HG02588 (cell line): Measurements from ENCODE around the gene KBTBD12.

Source experiments
- ATAC-seq: cut with Tn5 transposase; IDR thresholded peaks from one replicate; pipeline ENCODE4 v1.9.1; 2021; ENCODE audit warnings: mild to moderate bottlenecking, moderate library complexity; ENCODE audit not compliant: unreplicated experiment

The KBTBD12 gene

GRCh38 chr3:127984241-127984975, 69.4 kb downstream of the KBTBD12 start:
- ATAC-seq: no peak

GRCh38 chr3:127985216-127985615, 70.2 kb downstream of the KBTBD12 start:
- ATAC-seq: no peak

GRCh38 chr3:127985655-127986225, 70.7 kb downstream of the KBTBD12 start:
- ATAC-seq: no peak

GRCh38 chr3:127986803-127987202, 71.8 kb downstream of the KBTBD12 start:
- ATAC-seq: no peak

GRCh38 chr3:127987309-127987995, 72.4 kb downstream of the KBTBD12 start:
- no peak for ATAC-seq

GRCh38 chr3:127988770-127989557, 73.9 kb downstream of the KBTBD12 start:
- ATAC-seq: no peak

- ATAC-seq: no peak
Measured at GRCh38 chr3:127990051-127990450, 75.0 kb downstream of the KBTBD12 start.

- no peak for ATAC-seq
Measured at GRCh38 chr3:127990461-127990860, 75.4 kb downstream of the KBTBD12 start.

GRCh38 chr3:127991251-127991650, 76.2 kb downstream of the KBTBD12 start:
- no peak for ATAC-seq

- ATAC-seq: no peak
Measured at GRCh38 chr3:127991681-127992080, 76.6 kb downstream of the KBTBD12 start.

- ATAC-seq: no peak
Measured at GRCh38 chr3:127992127-127992526, 77.1 kb downstream of the KBTBD12 start.

GRCh38 chr3:127994011-127994410, 79.0 kb downstream of the KBTBD12 start:
- no peak for ATAC-seq

- ATAC-seq: no peak
Measured at GRCh38 chr3:127997016-127997415, 82.0 kb downstream of the KBTBD12 start.

GRCh38 chr3:127997961-127998360, 82.9 kb downstream of the KBTBD12 start:
- no peak for ATAC-seq

- ATAC-seq: no peak
Measured at GRCh38 chr3:127998596-127998995, 83.6 kb downstream of the KBTBD12 start.

GRCh38 chr3:127999509-128000106, 84.6 kb downstream of the KBTBD12 start:
- no peak for ATAC-seq

GRCh38 chr3:128001576-128001975, 86.5 kb downstream of the KBTBD12 start:
- ATAC-seq: no peak

- no peak for ATAC-seq
Measured at GRCh38 chr3:128004661-128005060, 89.6 kb downstream of the KBTBD12 start.

GRCh38 chr3:128006061-128007032, 91.3 kb downstream of the KBTBD12 start:
- ATAC-seq: no peak

GRCh38 chr3:128007033-128007424, 92.0 kb downstream of the KBTBD12 start:
- ATAC-seq: no peak
